GM21786 (cell line): ENCODE measurements around the gene NKAIN2.
"Not testable (repeated sequence)": the region's sequence is repeated elsewhere in the genome, so short reads cannot be mapped to it uniquely, and the experiment has no call there.

Experiments
- ATAC-seq: cut with Tn5 transposase; IDR thresholded peaks from one replicate; pipeline ENCODE4 v1.9.1; 2021; ENCODE audit not compliant: unreplicated experiment

Gene NKAIN2

GRCh38 chr6:124412657-124413056, 609.0 kb downstream of the NKAIN2 start:
- not testable (repeated sequence) for ATAC-seq

DNA sequence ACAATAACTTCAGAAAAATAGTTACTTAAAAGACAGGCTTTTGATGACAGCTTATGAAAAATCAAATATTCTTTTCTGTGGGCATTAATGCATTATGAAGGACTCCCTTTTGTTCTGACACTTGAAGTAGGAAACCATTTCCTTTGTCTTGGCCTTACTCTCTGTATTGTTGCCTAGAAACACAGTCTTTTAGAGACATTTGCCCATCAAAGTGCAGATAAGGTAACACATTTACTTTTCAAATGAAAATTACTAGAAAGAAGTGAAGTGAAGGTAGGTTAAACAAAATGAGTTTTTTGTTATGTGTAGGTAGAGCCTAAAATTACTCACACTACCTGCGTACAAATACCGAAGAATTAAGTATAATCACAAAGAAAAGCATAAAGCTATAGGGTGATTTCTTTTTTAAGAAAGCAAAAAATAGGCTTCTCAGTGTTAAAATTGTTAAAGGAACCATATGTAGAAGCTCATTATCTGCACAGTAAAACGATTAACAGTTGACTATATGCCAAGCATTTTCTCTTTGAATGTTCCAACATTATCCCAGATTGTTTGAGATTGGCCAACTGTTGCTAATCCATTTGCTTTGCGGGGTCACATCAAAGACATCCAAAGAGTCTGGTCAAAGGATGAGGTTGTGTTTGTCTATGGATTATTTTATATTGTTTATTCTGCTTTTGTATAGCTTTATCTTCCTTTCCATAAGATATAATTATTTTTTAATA, 616.6 kb downstream of the NKAIN2 start:
- ATAC-seq, result no peak

- no peak for ATAC-seq
Observed at GRCh38 chr6:124423621-124424020, 620.0 kb downstream of the NKAIN2 start.

DNA sequence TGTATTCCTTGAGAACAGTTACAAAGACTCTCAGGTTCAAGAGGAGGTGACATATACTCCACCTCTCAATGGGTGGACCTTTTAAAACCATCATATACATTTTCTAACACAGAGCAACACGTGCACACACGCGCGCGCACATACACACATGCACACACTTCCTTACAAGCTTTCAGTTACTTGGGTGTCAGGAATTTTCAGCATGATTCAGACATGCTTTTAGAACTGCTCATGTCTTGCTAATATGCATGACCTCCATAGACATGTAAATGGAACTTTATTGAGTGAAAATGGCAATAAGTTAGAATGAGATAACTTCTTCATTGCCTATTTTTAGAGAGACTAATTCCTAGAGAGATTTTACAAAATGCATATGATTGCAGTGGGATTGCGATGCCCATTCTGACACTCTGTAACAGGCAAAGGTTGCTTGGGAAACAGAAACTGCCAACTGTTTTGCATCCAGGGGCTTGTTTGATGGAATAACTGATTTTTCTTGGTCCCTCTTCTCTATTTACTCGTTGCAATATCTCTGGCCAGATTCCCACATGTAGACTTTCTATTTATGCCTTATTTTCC, 627.2 kb downstream of the NKAIN2 start:
- no peak for ATAC-seq

- ATAC-seq, result no peak
Observed at GRCh38 chr6:124432620-124433019, 629.0 kb downstream of the NKAIN2 start.

GRCh38 chr6:124433387-124434160, 629.9 kb downstream of the NKAIN2 start:
- no peak for ATAC-seq

- ATAC-seq, result no peak
Observed at GRCh38 chr6:124434421-124434820, 630.8 kb downstream of the NKAIN2 start.

- ATAC-seq, result peak; percentile 64
Observed at GRCh38 chr6:124436803-124437202, 633.1 kb downstream of the NKAIN2 start.

GRCh38 chr6:124438546-124439065, 634.9 kb downstream of the NKAIN2 start:
- ATAC-seq, result no peak

GRCh38 chr6:124441450-124441849, 637.8 kb downstream of the NKAIN2 start:
- no peak for ATAC-seq

- ATAC-seq, result no peak
Observed at GRCh38 chr6:124443541-124443940, 639.9 kb downstream of the NKAIN2 start.

- ATAC-seq, result no peak
Observed at GRCh38 chr6:124445581-124445980, 641.9 kb downstream of the NKAIN2 start.

- no peak for ATAC-seq
Observed at GRCh38 chr6:124446961-124447360, 643.3 kb downstream of the NKAIN2 start.

DNA sequence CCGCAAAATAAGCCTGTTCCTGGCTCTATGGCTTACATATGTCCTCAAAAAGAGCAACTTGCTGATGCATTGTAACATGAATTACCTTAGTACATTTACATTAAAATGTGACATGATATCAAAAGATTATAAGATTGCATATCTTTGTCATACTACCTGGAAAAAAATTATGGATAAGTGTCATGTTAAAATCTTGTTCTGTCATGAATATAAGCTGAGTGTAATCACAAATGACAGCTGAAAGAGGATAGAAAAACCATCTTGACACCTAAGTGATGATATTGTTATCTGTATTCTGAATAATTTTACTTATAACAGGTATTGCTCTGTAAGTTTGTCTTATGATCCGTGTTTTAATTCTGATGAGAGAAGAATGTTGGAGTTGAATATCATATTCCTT, 655.6 kb downstream of the NKAIN2 start:
- ATAC-seq, result no peak

DNA sequence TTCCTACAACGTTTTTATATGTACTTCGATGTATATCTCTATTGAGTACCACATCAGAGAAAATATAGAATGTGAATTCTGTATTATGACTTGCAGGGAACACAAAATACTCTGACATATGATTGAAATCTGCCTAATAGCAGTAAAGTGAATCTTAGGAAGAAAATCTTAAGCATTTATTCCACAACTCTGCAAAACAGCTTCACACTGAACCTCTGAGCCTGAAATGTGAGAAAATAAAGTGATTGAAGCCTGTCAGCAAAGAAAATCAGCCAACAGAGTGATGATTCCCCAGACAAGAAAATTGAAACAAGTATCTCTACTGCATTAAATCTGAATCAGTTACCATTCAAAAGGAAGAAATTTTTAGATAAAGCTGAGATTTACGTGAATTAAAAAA, 659.1 kb downstream of the NKAIN2 start:
- ATAC-seq, result no peak

DNA sequence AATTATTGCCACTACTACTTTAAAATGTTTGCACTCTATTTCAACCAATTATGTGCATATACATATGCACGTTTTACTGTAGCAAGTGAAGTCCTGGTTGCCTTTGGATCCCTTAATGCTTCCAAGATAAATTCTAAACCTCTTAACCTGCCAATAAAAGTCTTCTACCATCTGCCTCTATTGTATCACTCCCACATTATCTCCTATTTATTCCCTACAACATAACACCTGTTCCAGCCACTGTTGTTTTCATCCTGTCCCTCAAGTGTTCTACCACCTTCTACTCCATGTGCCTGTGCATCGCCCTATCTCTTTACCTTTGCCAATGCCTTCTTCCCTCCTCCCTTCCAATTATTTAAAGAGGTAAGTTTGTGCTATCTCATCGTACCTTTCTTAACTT, 659.6 kb downstream of the NKAIN2 start:
- ATAC-seq, result no peak

GRCh38 chr6:124464600-124464999, 660.9 kb downstream of the NKAIN2 start:
- ATAC-seq, result not testable (repeated sequence)

DNA sequence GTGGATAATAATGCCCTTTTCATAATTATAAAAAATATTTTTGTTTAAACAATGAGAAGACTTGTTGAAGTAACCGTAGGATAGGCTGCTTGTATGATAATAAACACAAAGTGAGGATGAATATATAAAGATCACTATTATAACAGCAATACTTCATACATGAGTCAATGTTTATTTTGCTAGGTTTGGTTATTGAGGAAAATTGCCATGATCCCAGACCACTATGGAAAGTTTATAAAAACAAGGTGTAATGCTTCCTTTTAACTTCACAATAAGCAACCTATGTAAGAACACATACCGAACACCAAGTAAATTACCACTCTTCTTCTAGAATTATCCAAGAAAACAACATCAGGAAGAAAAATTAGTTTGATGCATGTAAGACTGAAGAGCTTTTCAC, 663.3 kb downstream of the NKAIN2 start:
- ATAC-seq, result no peak

DNA sequence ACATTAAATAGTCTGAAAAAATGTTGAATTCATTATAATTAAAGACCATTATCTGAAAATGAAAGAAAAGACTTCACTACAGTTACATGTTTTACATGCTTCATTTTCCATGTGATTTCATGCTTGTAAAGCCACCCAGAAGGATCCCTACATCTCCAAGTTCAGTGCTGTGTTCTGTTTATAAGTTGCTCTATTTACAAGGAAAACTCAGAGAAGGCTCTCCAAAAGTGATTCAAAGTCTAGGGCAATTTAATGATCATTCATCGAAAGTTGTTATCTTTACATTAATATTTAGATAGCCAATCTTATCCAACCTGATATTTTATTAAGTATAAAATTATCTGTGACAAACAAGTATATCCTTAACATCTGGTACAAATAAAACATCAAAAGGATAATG, 663.7 kb downstream of the NKAIN2 start:
- ATAC-seq, result no peak

- ATAC-seq, result no peak
Observed at GRCh38 chr6:124470803-124471202, 667.1 kb downstream of the NKAIN2 start.

DNA sequence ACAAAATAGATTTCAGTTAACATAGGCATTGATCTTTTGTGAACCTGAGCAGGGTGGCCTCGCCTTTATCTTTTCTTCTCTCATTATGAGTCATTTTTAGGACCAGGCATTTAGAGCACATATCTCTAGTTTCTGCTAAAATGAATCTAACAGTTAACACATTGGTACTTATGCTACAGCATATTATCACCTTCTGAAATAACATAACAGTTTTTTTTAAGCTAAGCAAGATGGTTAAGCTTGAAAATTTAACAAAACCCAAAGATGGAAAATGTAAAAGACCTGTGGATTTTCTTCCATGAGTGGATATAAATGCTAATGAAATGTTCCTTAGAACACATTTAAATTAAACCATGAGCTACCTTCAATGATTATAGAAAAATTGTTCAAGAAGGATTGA, 671.5 kb downstream of the NKAIN2 start:
- ATAC-seq, result no peak

GRCh38 chr6:124478906-124479305, 675.2 kb downstream of the NKAIN2 start:
- no peak for ATAC-seq
